ENCODE results near the gene ETV4.

The ETV4 gene

DNA sequence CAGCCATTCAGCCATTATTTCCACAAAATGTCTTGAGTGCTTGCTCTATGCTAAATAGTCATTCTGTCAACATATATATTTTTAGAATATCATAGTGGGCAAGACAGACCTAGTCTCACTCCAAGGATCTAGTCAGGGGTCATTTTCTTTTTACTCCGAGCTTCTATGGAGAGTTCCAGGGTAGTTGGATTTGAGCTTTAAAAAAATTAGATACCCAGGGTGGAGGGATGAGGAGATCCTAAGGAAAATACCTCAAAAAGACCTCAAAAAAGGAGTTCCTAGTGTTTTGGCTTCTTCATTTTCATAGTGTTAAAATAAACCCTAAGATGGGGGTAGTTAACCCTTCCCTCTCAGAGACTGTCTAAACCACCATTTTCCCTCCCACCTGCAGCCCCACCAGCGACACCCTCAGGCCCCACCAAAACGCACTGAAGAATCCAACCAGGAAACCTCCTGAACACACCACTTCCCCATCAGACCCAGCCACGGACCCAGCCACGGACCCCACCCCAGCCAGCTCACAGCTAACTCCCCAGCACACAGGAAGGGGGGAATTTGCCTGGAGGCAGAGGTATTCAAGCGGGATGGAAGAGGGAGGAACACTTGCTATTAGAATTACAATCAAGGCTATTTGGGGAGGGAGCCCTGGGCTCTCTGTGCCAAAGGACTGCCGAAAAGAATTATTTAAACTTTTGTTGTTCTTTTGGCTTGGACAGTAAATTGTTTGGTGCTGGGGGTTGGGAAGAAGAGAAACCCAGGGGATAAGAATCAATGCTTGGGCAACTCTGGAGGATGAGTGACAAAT lies 2.2 kb downstream of the ETV4 start:
- no peak for DNase-seq (ENCODE audit: low spot score)

DNA sequence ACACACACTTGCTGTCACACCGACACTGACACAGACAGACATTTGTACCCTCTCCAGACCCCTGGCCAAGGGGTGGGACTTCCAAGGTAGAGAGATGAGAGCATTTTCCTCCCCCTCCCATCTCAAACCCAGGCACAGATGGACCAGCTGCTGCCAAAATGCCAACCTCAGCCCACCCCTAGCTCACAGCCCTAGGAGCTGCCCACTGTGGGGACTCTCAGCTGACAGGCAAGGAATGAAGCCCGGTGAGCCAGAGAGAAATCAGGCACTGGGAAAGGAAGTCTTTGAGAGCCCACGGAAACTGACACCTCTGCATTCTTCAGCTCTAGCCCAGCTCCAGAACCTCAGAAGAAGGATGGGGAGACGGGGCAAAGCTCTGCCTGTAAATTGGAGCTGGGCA lies 2.8 kb downstream of the ETV4 start:
- DNase-seq (ENCODE audit: low spot score) = no peak

- no peak for DNase-seq (ENCODE audit: low spot score)
Measured at GRCh38 chr17:43542859-43543258, 3.3 kb downstream of the ETV4 start.

- DNase-seq (ENCODE audit: low spot score) = no peak
Measured at GRCh38 chr17:43540821-43541674, 5.1 kb downstream of the ETV4 start.

- peak; percentile 11 for DNase-seq (ENCODE audit: low spot score)
Measured at GRCh38 chr17:43536236-43536992, 9.7 kb downstream of the ETV4 start.

DNA sequence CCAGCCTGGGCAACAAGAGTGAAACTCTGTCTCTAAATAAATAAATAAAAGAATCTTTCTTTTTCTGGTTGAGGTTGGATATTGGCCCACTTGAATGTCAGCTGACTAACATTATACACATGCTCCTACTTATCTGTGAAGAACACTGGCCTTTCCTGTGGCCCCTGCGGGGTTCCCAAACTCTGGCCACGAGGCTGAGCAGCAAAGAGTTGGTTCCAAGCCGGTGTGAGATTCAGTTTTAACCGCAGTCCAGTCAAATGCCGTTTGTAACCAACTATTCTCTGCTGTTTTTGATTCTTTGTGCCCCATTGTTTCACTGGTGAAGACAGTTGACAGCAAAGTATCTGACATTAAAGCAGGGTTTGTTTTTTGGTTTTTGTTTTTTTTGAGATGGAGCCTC lies 11.2 kb downstream of the ETV4 start:
- DNase-seq (ENCODE audit: low spot score) = no peak

DNA sequence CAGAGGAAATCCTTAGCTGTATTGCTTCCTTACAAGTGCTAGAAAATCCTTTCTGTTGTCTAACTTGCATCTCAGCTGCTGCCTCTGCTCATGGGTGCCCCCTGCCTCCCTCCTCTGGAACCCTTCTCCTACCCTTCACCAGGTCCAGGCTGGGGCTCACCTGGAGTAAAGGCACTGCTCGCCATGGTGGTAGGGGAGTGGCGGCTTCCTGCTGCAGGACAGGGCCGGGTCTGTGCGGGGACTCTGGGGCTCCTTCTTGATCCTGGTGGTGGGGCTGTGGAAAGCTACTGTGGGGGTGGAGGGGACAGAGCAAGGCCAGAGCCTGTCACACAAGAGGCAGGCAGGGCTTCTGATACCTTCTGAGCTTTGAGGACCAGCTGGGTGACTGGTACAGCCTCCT lies 12.4 kb downstream of the ETV4 start:
- no peak for DNase-seq (ENCODE audit: low spot score)

DNA sequence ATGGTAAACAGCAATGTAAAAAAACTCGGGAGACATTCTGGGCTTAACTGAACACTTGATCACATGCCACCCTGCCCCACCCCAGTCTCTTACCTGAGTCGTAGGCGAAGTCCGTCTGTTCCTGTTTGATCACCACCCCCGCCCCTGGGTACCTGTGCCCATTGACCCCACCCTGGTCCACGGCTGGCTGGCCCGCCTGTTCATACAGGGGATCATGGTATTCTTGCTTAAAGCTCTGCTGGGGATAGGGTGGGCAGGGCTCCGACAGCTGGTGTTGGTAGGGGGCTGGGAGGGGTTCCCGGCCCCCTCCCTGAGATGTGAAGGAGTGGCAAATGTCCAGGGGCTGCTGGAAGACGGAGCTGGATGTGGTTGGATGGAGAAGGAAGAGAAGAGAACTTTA lies 13.6 kb downstream of the ETV4 start:
- DNase-seq (ENCODE audit: low spot score) = no peak

DNA sequence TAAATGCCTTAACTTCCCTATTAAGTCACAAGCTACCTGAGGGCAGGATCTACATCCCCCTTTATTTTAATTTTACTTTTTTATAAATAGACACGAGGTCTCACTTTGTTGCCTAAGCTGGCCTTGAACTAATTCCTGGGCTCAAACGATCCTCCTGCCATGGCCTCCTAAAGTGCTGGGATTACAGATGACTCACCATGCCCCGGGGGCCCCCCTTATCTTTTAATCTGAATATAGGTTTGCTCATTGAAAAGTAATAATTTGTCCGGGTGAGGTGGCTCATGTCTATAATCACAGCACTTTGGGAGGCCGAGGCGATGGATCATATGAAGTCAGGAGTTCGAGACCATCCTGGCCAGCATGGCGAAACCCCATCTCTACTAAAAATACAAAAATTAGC lies 14.2 kb downstream of the ETV4 start:
- DNase-seq (ENCODE audit: low spot score) = no peak

- DNase-seq (ENCODE audit: low spot score) = no peak
Measured at GRCh38 chr17:43531082-43531378, 15.1 kb downstream of the ETV4 start.

GRCh38 chr17:43530288-43531081 lies 15.7 kb downstream of the ETV4 start:
- DNase-seq (ENCODE audit: low spot score) = peak; percentile 72

DNA sequence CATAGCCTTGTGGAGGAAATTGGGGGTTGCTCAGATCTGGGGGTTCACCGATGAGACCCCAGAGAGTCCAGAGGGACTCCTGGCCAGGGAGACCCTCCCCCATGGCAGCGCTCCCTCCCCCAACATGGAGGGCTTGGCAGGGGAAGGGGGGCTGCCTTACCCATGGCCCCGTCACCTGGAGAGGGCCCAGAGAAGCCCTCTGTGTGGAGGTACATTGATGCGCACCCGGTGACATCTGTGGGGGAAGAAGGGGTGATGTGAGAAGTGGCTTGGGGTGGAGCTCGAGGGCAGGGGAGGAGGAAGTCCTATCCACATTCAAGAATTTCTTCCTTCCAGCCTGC lies 16.2 kb downstream of the ETV4 start:
- no peak for DNase-seq (ENCODE audit: low spot score)

DNA sequence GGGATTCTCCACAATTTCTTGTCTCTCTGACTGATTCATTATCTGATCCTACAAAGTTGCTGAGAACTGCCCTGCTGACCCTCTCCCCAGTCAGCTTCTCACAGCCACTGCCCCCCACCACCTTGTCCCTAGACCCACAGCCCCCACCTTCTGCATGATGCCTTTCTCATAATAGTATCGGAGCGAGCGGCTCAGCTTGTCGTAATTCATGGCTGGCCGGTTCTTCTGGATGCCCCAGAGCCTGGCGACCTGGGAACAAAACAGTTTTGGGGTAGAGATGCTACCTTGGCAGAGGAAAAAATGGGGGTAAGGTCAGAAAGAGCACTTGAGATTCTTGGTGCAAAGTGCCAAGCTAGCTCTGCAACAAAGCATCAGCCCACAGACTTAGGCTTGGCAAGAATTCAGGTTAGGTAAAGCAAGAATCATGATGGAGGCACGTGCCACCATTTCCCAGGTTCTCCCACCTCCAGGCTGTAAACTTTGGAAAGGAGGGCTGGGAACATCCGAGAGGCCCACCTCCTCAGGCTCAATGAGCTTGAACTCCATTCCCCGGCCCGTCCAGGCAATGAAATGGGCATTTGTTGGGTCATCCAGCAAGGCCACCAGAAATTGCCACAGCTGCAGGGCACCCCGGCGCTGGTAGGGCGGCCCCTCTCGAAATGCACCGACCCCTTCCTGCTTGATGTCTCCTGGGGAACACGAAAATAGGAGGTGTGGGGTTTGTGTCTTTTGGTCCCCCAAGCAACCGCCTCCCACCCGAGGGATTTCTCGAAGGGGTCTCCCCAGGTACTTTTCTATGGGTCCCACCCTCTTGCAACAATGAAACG lies 16.9 kb downstream of the ETV4 start:
- DNase-seq (ENCODE audit: low spot score) = no peak

DNA sequence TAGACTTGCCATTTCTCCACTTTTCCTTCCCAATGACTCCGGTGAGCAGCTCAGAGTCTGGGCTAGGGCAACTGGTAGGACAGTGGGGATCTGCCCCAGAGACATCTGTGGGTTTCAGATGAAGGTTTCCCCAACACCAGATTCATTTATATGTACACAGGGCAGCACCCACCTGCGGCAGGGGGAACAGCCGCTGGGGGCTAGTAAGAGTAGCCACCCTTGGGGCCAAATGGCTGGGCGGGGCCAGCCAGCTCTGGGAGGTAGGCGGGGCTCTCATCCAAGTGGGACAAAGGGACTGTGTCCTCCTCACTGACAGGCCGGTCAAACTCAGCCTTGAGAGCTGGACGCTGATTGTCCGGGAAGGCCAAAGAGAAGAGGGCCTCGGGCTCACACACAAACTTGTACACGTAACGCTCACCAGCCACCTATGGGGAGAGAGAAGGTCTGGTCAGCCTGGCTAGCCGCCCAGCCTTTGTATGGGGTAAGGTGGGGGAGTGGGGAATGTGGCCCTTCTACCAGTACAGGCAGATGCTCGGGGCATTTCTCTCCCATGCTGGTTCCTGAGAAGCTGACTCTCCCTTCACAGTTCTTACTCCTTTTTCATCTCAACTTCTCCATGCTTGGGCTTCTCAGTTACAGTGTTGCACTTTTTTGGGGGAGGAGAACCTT lies 17.7 kb downstream of the ETV4 start:
- no peak for DNase-seq (ENCODE audit: low spot score)

DNA sequence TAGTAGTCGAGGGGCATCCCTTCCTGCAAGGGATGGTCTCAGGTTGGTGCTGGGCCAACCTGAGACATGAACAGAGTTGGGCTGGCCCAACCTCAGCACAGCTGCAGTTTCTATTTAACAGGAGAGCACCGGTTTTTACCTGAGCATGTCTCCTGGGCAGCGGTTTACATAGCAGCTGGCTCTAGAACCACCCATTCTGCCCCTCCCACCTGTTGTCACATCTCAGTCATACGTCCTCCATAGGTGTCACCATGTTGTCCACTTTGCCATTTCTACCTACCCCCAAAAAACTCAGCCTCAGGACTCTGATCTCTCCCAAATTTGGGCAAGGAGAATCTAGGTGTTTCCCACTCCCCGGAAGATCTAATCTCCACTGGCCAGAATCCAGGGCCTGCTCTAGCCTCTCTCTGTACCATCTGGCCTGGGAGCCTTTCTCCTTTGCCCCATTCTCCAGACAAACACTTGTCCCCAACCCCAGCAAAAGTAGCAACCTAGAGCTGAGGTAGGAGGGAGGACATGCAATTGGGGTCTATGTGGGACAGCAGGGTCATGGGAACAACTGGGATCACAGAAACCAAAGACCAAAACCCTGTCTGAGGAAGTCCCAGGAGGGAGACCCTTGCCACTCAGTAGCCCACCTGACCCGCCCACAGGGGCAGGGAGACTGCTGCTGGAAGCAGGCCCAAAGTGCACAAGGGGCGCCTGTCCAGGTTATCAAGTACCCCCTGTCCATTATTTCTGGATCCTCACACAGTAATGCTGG lies 19.1 kb downstream of the ETV4 start:
- no peak for DNase-seq (ENCODE audit: low spot score)

GRCh38 chr17:43524945-43525575 lies 21.1 kb downstream of the ETV4 start:
- DNase-seq (ENCODE audit: low spot score) = no peak

GRCh38 chr17:43521389-43521788 lies 24.8 kb downstream of the ETV4 start:
- no peak for DNase-seq (ENCODE audit: low spot score)

DNA sequence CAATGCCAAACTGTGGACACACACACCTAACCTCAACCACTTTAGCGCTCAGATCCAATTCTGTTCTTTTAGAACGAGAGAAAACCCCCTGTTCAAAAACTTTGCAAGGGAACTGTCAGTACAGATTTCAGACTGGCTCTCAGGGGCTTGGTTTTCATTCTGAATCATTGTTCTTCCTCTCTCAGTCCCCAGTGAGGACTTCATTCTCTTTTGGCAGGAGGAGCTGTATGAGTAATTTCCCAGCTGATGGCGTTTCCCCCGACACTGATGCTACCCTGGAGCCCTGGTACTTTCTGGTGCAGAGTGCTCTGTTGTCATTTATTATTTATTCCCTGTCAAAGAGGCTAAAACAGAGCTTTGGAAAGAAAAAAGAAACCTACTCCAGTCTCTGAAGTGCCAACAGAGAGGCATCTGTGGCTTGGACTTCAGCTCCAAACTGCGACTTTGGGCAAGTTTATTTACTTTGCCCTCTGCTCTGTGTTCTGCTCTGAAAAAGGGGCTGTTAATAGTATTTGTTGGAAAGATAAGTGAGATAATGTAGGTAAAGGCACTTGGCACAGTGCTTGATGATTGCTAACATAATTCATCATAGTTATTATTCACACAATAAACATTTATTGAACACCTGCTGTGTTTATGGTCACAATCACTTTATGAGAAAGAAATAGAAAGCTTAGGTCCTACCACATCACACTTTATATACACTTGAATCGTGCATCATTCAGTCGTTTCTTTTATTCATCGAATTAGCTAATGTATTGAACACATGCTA lies 28.3 kb downstream of the ETV4 start:
- peak; percentile 10 for DNase-seq (ENCODE audit: low spot score)

- DNase-seq (ENCODE audit: low spot score) = no peak
Measured at GRCh38 chr17:43517161-43517560, 29.0 kb downstream of the ETV4 start.
